GM10266 (cell line): ENCODE measurements around the gene RASGRP1.

Experiments used
- DNase-seq: peaks from one replicate; pipeline ENCODE4 v3.0.0; 2012; ENCODE audit errors: extremely low spot score
- TF ChIP-seq, protein P1 (sequence below): IDR thresholded peaks from 2 replicates; pipeline ENCODE4 v1.5.1; 2012; ENCODE audit warnings: mild to moderate bottlenecking, low read depth; ENCODE audit not compliant: control insufficient read depth, insufficient read depth; ENCODE audit errors: missing control alignments

RASGRP1 gene

DNA sequence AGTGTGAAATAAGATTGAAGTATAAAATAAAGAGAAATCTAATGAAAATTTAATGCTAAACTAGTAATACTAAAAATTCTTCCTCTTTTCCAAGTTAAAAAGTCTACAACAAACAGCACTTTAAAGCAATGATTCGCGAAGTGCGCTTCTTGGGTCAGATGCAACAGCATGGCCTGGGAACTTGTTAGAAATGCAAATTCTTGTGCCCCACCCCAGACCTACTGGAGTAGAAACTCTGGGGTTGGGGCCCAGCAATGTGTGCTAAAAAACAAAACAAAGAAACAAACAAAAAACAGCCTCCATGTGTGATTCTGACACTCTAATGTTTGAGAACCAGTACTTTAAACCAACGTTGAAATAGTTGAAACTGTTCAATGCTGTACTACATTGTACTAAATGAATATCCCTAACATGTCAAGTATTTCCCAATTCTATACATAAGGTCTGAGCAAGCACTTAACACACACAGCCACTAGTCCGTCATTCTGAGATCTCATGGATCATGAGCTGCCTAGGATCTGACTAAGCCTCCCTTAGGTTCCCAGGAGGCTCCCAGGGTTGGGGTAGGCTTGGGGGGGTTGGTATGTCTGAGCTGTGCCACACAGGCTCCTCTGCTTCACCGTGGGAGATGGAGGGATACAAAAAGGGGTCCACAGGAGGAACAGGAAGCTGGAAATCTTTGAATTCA lies 6.1 kb downstream of the RASGRP1 start:
- TF ChIP-seq, protein P1, sequence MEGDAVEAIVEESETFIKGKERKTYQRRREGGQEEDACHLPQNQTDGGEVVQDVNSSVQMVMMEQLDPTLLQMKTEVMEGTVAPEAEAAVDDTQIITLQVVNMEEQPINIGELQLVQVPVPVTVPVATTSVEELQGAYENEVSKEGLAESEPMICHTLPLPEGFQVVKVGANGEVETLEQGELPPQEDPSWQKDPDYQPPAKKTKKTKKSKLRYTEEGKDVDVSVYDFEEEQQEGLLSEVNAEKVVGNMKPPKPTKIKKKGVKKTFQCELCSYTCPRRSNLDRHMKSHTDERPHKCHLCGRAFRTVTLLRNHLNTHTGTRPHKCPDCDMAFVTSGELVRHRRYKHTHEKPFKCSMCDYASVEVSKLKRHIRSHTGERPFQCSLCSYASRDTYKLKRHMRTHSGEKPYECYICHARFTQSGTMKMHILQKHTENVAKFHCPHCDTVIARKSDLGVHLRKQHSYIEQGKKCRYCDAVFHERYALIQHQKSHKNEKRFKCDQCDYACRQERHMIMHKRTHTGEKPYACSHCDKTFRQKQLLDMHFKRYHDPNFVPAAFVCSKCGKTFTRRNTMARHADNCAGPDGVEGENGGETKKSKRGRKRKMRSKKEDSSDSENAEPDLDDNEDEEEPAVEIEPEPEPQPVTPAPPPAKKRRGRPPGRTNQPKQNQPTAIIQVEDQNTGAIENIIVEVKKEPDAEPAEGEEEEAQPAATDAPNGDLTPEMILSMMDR: no peak
- DNase-seq: no peak

DNA sequence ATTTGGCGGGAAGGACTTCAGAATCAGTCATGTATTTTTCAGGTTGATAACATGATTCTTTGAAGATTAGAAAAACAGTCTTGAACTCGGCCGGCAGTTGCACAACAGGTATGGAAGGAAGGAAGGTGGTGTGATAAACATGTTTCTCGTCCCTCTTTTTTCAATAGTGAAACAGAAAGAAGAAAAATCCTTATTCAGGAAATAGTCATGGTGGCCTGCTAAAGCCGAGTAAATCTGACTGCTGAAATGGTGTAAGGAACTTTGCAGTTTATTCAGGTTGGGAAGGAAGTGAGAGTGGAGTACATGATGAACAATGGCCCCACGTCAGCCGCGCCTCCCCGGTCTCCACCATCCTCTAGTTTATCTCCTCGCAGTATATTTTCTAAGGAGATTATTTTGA lies 6.7 kb downstream of the RASGRP1 start:
- TF ChIP-seq, protein P1: no peak
- DNase-seq: no peak

DNA sequence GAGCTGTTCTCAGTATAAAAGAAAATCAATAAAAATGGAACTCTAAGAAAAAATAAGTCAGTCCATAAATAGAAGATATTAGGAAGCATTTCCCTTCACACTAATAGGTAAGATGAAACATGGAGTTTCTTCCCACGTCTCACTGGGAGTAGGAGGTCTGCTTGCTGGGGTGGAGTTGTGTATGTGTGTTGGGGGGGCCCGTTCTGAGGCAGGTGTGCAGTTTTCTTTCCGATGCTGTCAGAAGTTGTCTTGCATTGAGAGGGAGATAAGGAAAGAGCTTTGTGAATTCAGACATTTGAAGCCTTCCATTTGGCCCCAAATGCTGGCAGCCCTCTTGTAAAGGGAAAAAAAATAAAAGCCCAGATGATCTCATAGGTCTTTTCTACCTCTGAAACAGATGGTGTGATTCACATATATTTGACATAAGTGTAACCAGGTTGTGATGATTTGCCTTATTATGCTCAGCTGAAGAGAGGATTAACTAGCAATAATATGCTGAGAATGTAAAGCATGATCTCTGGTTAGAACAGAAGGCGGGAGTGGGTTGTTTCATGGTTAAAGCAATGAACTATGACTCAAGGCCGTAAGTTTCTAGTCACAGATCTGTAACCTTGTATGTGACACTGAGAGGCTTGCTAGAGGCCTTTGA lies 8.8 kb downstream of the RASGRP1 start:
- TF ChIP-seq, protein P1: no peak
- DNase-seq: peak; percentile 53

DNA sequence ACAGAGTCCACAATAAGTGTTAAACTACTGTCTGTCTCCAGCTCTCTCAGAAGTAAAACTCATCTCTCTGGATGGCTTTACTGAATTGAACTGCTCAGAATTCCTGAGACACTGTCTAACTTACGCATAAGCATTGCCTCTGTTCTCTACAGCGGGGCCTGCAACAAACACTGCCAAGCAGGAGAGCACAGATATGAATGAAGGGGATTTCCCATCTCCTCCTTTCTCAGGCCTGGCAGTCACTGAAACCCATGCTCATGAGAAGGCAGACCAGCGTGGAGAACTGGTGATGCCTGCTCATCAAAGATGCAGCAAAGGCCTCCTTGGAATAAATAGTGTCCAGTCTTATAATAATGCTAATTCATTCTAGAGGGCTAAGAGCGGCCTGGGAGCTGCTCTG lies 10.3 kb downstream of the RASGRP1 start:
- peak; percentile 50 for DNase-seq
- TF ChIP-seq, protein P1: no peak

DNA sequence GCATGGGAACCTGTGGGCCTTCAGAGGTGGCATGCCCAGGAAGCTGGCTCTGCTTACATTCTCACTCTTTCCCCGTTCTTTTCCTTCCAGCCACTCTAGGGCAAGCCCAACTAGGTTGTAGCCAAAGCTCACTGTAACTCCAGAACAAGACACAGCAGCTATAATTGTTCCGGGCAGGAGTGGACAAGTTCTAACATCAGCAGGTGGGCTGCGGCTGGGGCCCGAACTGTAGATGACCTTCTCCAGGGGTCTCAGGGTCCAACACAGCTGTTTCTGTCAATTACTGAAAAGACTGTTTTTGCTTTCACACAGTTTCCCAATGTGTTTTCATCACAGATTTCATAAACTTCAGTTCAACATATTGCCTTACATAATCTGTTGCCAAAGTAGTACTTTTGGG lies 11.5 kb downstream of the RASGRP1 start:
- no peak for DNase-seq
- TF ChIP-seq, protein P1: no peak

DNA sequence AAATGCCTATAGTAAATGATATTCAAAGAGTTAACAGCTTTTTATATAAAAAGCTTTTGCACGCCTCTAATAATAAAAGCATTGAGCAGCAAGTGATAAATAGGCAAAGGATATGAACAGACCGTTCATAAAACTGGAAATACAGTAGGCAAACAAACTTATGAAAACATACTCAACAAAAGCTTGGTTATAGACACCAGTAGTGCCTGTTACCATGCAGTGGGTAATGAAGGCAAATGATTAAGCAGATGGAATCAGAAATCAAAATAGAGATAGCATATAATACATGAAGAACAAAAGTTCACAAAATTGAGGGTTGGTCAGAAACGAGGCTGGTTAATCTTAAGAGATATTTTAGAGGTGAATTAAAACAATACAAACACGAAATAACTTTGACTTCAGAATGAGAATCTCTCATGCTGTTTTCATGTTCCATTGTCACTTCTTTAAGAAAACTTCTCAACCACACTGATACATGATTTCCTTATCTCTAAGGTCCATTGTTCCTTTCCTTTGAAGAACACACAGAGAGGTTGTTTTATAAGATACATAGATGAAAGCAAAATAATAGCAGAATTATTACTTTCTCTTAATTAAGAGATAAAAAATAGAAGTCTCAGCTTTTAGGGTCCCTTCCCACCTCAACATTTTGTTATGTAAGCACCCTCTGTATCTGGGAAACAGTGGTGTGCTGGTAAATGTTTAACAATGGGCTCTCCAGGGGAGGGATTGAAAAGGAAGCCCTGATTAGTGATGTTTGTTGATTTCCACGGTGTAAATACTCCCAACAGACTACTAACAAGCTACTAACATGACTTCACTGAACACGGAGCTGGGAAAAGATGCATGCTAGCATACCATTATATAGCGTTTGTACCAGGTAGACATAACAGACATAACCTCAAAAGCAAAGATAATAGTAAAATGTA lies 12.6 kb downstream of the RASGRP1 start:
- no peak for DNase-seq
- TF ChIP-seq, protein P1: no peak
